Duodenal mucosa (tissue), 2 donors: ENCODE data around the gene TMEM19.

ENCODE experiments used
- H3K27ac ChIP-seq: one replicate; pipeline ENCODE4 v1.7.0; 2013; ENCODE audit warnings: low read depth, low read length
- H3K27me3 ChIP-seq, 2 donors: one replicate each; pipeline ENCODE4 v1.7.0; 2013; ENCODE audit warnings: low read length in 2 of 2, control low read depth in 1 of 2; ENCODE audit not compliant: insufficient read depth in 2 of 2, control insufficient read depth in 1 of 2
- H3K36me3 ChIP-seq, 2 donors: one replicate each; pipeline ENCODE4 v1.7.0; 2013; ENCODE audit warnings: low read length in 2 of 2, control low read depth in 1 of 2; ENCODE audit not compliant: insufficient read depth in 2 of 2, control insufficient read depth in 1 of 2
- H3K4me1 ChIP-seq, 2 donors: one replicate each; pipeline ENCODE4 v1.7.0; 2013; ENCODE audit warnings: low read length in 2 of 2, control low read depth in 1 of 2; ENCODE audit not compliant: insufficient read depth in 2 of 2, control insufficient read depth in 1 of 2
- H3K4me3 ChIP-seq, 2 donors: one replicate each; pipeline ENCODE4 v1.7.0; 2013; ENCODE audit warnings: low read length in 2 of 2, low read depth in 1 of 2
- H3K9ac ChIP-seq, 2 donors: one replicate each; pipeline ENCODE4 v1.7.0; 2013; ENCODE audit warnings: low read length in 2 of 2, low read depth in 1 of 2
- H3K9me3 ChIP-seq, 2 donors: one replicate each; pipeline ENCODE4 v1.7.0; 2013; ENCODE audit warnings: low read length in 2 of 2, control low read depth in 1 of 2; ENCODE audit not compliant: control insufficient read depth in 1 of 2

The TMEM19 gene

GRCh38 chr12:71685914-71686657, at the start of gene TMEM19:
TSS of gene TMEM19 (plus strand) at chr12:71686082. CDS start at chr12:71686681, 599 bp downstream.
- H3K27me3 ChIP-seq: no peaks in the 10 kb centered on the region
- H3K9me3 ChIP-seq: no peaks in the 10 kb centered on the region
- H3K4me1 ChIP-seq: peaks cover 13 to 14% of the 10 kb centered on the region in 2 donors
- H3K4me3 ChIP-seq: peak within 1 kb of the TSS; percentile 87 to 99
- peak within 1 kb of the TSS; percentile 96 for H3K27ac ChIP-seq
- peak within 1 kb of the TSS; percentile 83 to 90 for H3K9ac ChIP-seq
- H3K36me3 ChIP-seq: no peaks in the 10 kb centered on the region

GRCh38 chr12:71636704-71637115, 49.2 kb upstream of the TMEM19 start:
- Histone ChIP-seq H3K4me1 (no peaks in the 10 kb centered on the region), H3K9ac (no peak overlapping the region), H3K9me3 (no peaks in the 10 kb centered on the region), H3K4me3 (no peak overlapping the region), H3K27me3 (no peaks in the 10 kb centered on the region), H3K36me3 (peaks cover 33 to 80% of the 10 kb centered on the region in 2 donors), H3K27ac (no peak overlapping the region)

GRCh38 chr12:71638499-71638898, 47.4 kb upstream of the TMEM19 start:
- Histone ChIP-seq H3K27me3 (no peaks in the 10 kb centered on the region), H3K27ac (no peak overlapping the region), H3K4me3 (no peak overlapping the region), H3K9ac (no peak overlapping the region), H3K9me3 (no peaks in the 10 kb centered on the region), H3K4me1 (no peaks in the 10 kb centered on the region), H3K36me3 (peaks cover 32 to 81% of the 10 kb centered on the region in 2 donors)

GRCh38 chr12:71639341-71639760, 46.5 kb upstream of the TMEM19 start:
- no peaks in the 10 kb centered on the region for H3K27me3 ChIP-seq
- no peak overlapping the region for H3K4me3 ChIP-seq
- no peak overlapping the region for H3K9ac ChIP-seq
- H3K9me3 ChIP-seq: no peaks in the 10 kb centered on the region
- no peaks in the 10 kb centered on the region for H3K4me1 ChIP-seq
- H3K36me3 ChIP-seq: peaks cover 29 to 81% of the 10 kb centered on the region in 2 donors
- no peak overlapping the region for H3K27ac ChIP-seq

- H3K36me3 ChIP-seq: peaks cover 31 to 82% of the 10 kb centered on the region in 2 donors
- no peak overlapping the region for H3K4me3 ChIP-seq
- no peaks in the 10 kb centered on the region for H3K9me3 ChIP-seq
- H3K27ac ChIP-seq: no peak overlapping the region
- no peaks in the 10 kb centered on the region for H3K27me3 ChIP-seq
- H3K9ac ChIP-seq: no peak overlapping the region
- no peaks in the 10 kb centered on the region for H3K4me1 ChIP-seq
These were observed 45.6 kb upstream of the TMEM19 start for GRCh38 chr12:71640316-71640715.

- no peak overlapping the region for H3K27ac ChIP-seq
- H3K4me3 ChIP-seq: no peak overlapping the region
- H3K36me3 ChIP-seq: peaks cover 29 to 72% of the 10 kb centered on the region in 2 donors
- no peaks in the 10 kb centered on the region for H3K27me3 ChIP-seq
- no peaks in the 10 kb centered on the region for H3K9me3 ChIP-seq
- H3K4me1 ChIP-seq: no peaks in the 10 kb centered on the region
- H3K9ac ChIP-seq: no peak overlapping the region
These were observed 44.5 kb upstream of the TMEM19 start for GRCh38 chr12:71641390-71641789.

- H3K36me3 ChIP-seq: peaks cover 30 to 73% of the 10 kb centered on the region in 2 donors
These were observed 43.6 kb upstream of the TMEM19 start for GRCh38 chr12:71642264-71642663.

GRCh38 chr12:71645268-71645667, 40.6 kb upstream of the TMEM19 start:
- Histone ChIP-seq H3K9ac (no peak overlapping the region), H3K27ac (no peak overlapping the region), H3K36me3 (peaks cover 25 to 63% of the 10 kb centered on the region in 2 donors), H3K4me1 (no peaks in the 10 kb centered on the region), H3K4me3 (no peak overlapping the region), H3K27me3 (no peaks in the 10 kb centered on the region), H3K9me3 (no peaks in the 10 kb centered on the region)

More at GRCh38 chr12:71642264-71642663, 43.6 kb upstream of the TMEM19 start:
- H3K4me3 ChIP-seq: no peak overlapping the region
- no peaks in the 10 kb centered on the region for H3K27me3 ChIP-seq
- no peaks in the 10 kb centered on the region for H3K9me3 ChIP-seq
- no peak overlapping the region for H3K9ac ChIP-seq
- H3K4me1 ChIP-seq: no peaks in the 10 kb centered on the region
- no peak overlapping the region for H3K27ac ChIP-seq

GRCh38 chr12:71646512-71646911, 39.4 kb upstream of the TMEM19 start:
- no peaks in the 10 kb centered on the region for H3K4me1 ChIP-seq
- no peaks in the 10 kb centered on the region for H3K9me3 ChIP-seq
- H3K9ac ChIP-seq: no peak overlapping the region
- no peak overlapping the region for H3K27ac ChIP-seq
- H3K27me3 ChIP-seq: no peaks in the 10 kb centered on the region
- peaks cover 22 to 52% of the 10 kb centered on the region in 2 donors for H3K36me3 ChIP-seq
- no peak overlapping the region for H3K4me3 ChIP-seq

GRCh38 chr12:71648537-71648936, 37.3 kb upstream of the TMEM19 start:
- no peaks in the 10 kb centered on the region for H3K4me1 ChIP-seq
- H3K36me3 ChIP-seq: peaks cover 28 to 45% of the 10 kb centered on the region in 2 donors
- peaks cover 0 to 4% of the 10 kb centered on the region in 2 donors for H3K9me3 ChIP-seq
- H3K27ac ChIP-seq: no peak overlapping the region
- H3K4me3 ChIP-seq: no peak overlapping the region
- no peak overlapping the region for H3K9ac ChIP-seq
- H3K27me3 ChIP-seq: no peaks in the 10 kb centered on the region
